GM23338 (cell line): ENCODE measurements around the gene HSPA12B. TPM values are rescaled to one million over a fixed set of nuclear protein-coding genes. Genes with fewer than 3 reads are reported as not detected.

Experiments used
- ATAC-seq: fragments of 200-7000 bp; cut with Tn5 transposase; 3 replicates; pipeline ENCODE4 v1.9.1; 2020
- DNase-seq: peaks from one replicate; pipeline ENCODE4 v3.0.0-alpha.2; 2015; ENCODE audit warnings: low spot score
- H2AFZ ChIP-seq: fragments of 200-600 bp; sonication (generic); 2 replicates; pipeline ENCODE4 v1.8.0; 2016; ENCODE audit warnings: antibody characterized with exemption, mild to moderate bottlenecking, moderate library complexity
- H3F3A ChIP-seq: fragments of 200-600 bp; sonication (generic); replicated peaks from 2 replicates; pipeline ENCODE4 v1.8.0; 2017; ENCODE audit warnings: antibody characterized with exemption, mixed run types, low read depth
- H3K27ac ChIP-seq: fragments of 200-600 bp; sonication (generic); 2 replicates; pipeline ENCODE4 v1.6.1; 2016; ENCODE audit warnings: low read depth
- H3K27me3 ChIP-seq: fragments of 200-600 bp; sonication (generic); 2 replicates; pipeline ENCODE4 v1.8.0; 2016; ENCODE audit warnings: mild to moderate bottlenecking, mixed run types, moderate library complexity; ENCODE audit not compliant: insufficient read depth
- H3K36me3 ChIP-seq: fragments of 200-600 bp; sonication (generic); 2 replicates; pipeline ENCODE4 v1.8.0; 2016; ENCODE audit warnings: mild to moderate bottlenecking; ENCODE audit not compliant: insufficient read depth
- H3K4me1 ChIP-seq: fragments of 200-600 bp; sonication (generic); 2 replicates; pipeline ENCODE4 v1.8.0; 2016; ENCODE audit warnings: mild to moderate bottlenecking, moderate library complexity; ENCODE audit not compliant: insufficient read depth
- H3K4me2 ChIP-seq: fragments of 200-600 bp; sonication (generic); 2 replicates; pipeline ENCODE4 v1.7.1; 2017; ENCODE audit warnings: mixed run types
- H3K4me3 ChIP-seq: fragments of 200-600 bp; sonication (generic); 2 replicates; pipeline ENCODE4 v1.6.1; 2016; ENCODE audit warnings: mixed run types
- H3K79me2 ChIP-seq: fragments of 200-600 bp; sonication (generic); replicated peaks from 2 replicates; pipeline ENCODE4 v1.8.0; 2017; ENCODE audit warnings: mild to moderate bottlenecking; ENCODE audit not compliant: insufficient read depth
- H3K9me2 ChIP-seq: fragments of 200-600 bp; sonication (generic); 2 replicates; pipeline ENCODE4 v1.8.0; 2017; ENCODE audit not compliant: insufficient read depth
- H4K20me1 ChIP-seq: fragments of 200-600 bp; sonication (generic); replicated peaks from 2 replicates; pipeline ENCODE4 v1.8.0; 2017; ENCODE audit warnings: mild to moderate bottlenecking; ENCODE audit not compliant: insufficient read depth
- H3K27ac Mint-ChIP-seq: 2 replicates; pipeline ENCODE4 v1.8.0; 2020; ENCODE audit warnings: inconsistent platforms, mild to moderate bottlenecking, moderate library complexity, mixed read lengths
- H3K27me3 Mint-ChIP-seq: 3 replicates; pipeline ENCODE4 v1.8.0; 2022; ENCODE audit warnings: low read depth, mild to moderate bottlenecking, moderate library complexity, mixed read lengths, inconsistent platforms; ENCODE audit not compliant: insufficient read depth, poor library complexity
- H3K36me3 Mint-ChIP-seq: 3 replicates; pipeline ENCODE4 v1.8.0; 2021; ENCODE audit warnings: low read depth, mild to moderate bottlenecking, inconsistent platforms, moderate library complexity, mixed read lengths
- H3K4me1 Mint-ChIP-seq: 3 replicates; pipeline ENCODE4 v1.8.0; 2020; ENCODE audit warnings: mild to moderate bottlenecking, inconsistent platforms, mixed read lengths
- H3K4me3 Mint-ChIP-seq: 3 replicates; pipeline ENCODE4 v1.8.0; 2021; ENCODE audit warnings: moderate library complexity, mild to moderate bottlenecking, inconsistent platforms, mixed read lengths
- H3K9me3 Mint-ChIP-seq: 3 replicates; pipeline ENCODE4 v1.8.0; 2020; ENCODE audit warnings: moderate library complexity, mild to moderate bottlenecking, inconsistent platforms, mixed read lengths
- CTCF ChIP-seq, 2 experiments: fragments of 200-600 bp in 1 of 2; sonication (generic) in 1 of 2; conservative IDR thresholded peaks; 2 replicates each; pipeline versions ENCODE4 v1.5.1 to v1.6.1; 2016 to 2017; ENCODE audit warnings: antibody characterized with exemption in 2 of 2, low read depth in 2 of 2, mild to moderate bottlenecking in 2 of 2, moderate library complexity in 1 of 2
- EZH2phosphoT487 ChIP-seq: fragments of 200-600 bp; sonication (generic); IDR thresholded peaks from one replicate; pipeline ENCODE4 v1.8.1; 2018; ENCODE audit warnings: antibody characterized with exemption; ENCODE audit not compliant: unreplicated experiment
- polyA plus RNA-seq: library from polyadenylated mRNA; unstranded; fragments of >200 nt; fragmentation: Nextera tagmentation; extraction: Ambion mirVana; gene quantifications from 2 replicates; pipeline ENCODE4 v1.2.1, GENCODE V29; 2016
- total RNA-seq: library from RNA; depleted of rRNA; stranded (reverse); fragments of >200 nt; shearing (Covaris generic); gene quantifications from 2 replicates; pipeline ENCODE4 v1.2.3, GENCODE V29; 2014
- TF ChIP-seq, protein P1 (sequence below): fragments of 250-450 bp; sonication (Bioruptor Pico); IDR thresholded peaks from 2 replicates; pipeline ENCODE4 v1.5.0; 2020; ENCODE audit warnings: mild to moderate bottlenecking, moderate library complexity
- TF ChIP-seq, protein P2 (sequence below): IDR thresholded peaks from one replicate; pipeline ENCODE4 v1.6.1; 2018; ENCODE audit warnings: antibody characterized with exemption; ENCODE audit not compliant: unreplicated experiment

Gene HSPA12B
- total and polyA plus RNA-seq, 2 experiments from 2014 or later = 2.8 to 6.5 TPM

DNA sequence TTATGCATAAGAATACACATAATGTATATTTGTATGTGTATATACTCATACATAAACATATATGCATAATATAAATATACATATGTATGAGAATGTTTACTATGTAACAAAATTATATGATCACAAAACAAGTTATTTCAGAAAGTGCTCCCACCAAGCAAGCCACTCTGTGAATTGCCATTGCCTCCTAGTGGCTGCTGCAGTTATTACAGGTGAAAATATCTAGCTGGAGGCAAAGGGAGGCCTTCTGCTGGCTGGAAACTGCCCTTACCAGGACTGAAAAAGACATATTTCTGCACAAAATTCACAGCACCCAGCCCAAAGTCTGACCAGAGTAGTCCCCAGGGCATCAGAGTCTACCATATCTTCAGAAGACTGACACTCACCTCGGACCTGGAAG is 36.3 kb upstream of the HSPA12B start:
- no peak overlapping the region for H3K4me3 ChIP-seq
- H3K27me3 Mint-ChIP-seq = peaks cover 9% of the 10 kb centered on the region

DNA sequence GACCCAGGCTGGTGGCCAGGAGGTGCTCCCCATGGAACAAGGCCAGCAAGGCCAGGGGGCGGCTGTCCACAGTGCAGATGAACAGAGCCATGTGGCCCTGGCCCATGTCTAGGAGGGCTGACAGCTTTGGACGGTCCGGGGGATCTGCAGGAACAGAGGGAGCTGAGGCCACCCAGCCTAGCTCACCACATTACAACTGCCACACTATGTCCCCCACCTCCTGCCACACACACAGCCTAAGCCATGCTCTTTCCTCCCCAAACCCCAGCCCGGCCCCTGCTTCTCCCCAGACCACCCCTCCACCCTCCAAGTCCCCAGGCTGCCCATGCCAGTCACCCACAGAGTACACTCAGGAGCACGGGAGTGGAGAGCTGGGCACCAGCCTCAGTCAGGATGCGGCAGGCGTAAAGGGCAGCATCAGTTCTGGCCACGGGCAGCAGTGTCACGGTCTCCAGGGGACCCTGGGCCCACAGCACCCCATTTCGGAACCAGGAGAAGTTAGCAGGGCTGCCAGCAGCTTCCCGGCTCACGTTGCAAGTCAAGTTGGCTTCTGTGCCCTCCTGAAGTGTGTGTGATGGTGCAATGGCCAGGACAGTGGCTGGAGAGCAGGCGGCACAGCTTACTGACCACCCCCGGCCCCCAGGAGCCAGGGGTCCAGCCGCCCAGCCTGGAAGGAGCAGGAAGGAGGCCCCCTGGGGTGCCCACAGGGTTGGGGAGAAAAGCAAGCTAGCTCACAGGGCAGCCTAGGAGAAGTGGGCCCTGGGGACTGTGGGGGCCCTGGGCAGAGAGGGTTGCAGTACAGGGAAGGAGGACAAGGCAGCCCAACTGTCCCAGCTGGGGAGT is 35.5 kb upstream of the HSPA12B start:
- no peaks in the 10 kb centered on the region for H3K4me1 Mint-ChIP-seq
- Histone ChIP-seq H3K4me1 (no peaks in the 10 kb centered on the region), H3K4me3 (no peak overlapping the region), H3K9me2 (no peaks in the 10 kb centered on the region), H4K20me1 (no peaks in the 10 kb centered on the region), H2AFZ (no peak overlapping the region), H3K79me2 (no peaks in the 10 kb centered on the region), H3K36me3 (no peaks in the 10 kb centered on the region), H3K4me2 (no peak overlapping the region), H3K27me3 (no peaks in the 10 kb centered on the region), H3F3A (no peaks in the 10 kb centered on the region), H3K27ac (no peak overlapping the region)
- H3K27me3 Mint-ChIP-seq = peaks cover 9% of the 10 kb centered on the region
- no peak for DNase-seq
- H3K27ac Mint-ChIP-seq = no peak overlapping the region
- no peaks in the 10 kb centered on the region for H3K36me3 Mint-ChIP-seq
- no peak for ATAC-seq
- H3K9me3 Mint-ChIP-seq = peaks cover 3% of the 10 kb centered on the region; the same call in 1 of the 3 replicates
- H3K4me3 Mint-ChIP-seq = no peak overlapping the region
- TF ChIP-seq, protein P1, sequence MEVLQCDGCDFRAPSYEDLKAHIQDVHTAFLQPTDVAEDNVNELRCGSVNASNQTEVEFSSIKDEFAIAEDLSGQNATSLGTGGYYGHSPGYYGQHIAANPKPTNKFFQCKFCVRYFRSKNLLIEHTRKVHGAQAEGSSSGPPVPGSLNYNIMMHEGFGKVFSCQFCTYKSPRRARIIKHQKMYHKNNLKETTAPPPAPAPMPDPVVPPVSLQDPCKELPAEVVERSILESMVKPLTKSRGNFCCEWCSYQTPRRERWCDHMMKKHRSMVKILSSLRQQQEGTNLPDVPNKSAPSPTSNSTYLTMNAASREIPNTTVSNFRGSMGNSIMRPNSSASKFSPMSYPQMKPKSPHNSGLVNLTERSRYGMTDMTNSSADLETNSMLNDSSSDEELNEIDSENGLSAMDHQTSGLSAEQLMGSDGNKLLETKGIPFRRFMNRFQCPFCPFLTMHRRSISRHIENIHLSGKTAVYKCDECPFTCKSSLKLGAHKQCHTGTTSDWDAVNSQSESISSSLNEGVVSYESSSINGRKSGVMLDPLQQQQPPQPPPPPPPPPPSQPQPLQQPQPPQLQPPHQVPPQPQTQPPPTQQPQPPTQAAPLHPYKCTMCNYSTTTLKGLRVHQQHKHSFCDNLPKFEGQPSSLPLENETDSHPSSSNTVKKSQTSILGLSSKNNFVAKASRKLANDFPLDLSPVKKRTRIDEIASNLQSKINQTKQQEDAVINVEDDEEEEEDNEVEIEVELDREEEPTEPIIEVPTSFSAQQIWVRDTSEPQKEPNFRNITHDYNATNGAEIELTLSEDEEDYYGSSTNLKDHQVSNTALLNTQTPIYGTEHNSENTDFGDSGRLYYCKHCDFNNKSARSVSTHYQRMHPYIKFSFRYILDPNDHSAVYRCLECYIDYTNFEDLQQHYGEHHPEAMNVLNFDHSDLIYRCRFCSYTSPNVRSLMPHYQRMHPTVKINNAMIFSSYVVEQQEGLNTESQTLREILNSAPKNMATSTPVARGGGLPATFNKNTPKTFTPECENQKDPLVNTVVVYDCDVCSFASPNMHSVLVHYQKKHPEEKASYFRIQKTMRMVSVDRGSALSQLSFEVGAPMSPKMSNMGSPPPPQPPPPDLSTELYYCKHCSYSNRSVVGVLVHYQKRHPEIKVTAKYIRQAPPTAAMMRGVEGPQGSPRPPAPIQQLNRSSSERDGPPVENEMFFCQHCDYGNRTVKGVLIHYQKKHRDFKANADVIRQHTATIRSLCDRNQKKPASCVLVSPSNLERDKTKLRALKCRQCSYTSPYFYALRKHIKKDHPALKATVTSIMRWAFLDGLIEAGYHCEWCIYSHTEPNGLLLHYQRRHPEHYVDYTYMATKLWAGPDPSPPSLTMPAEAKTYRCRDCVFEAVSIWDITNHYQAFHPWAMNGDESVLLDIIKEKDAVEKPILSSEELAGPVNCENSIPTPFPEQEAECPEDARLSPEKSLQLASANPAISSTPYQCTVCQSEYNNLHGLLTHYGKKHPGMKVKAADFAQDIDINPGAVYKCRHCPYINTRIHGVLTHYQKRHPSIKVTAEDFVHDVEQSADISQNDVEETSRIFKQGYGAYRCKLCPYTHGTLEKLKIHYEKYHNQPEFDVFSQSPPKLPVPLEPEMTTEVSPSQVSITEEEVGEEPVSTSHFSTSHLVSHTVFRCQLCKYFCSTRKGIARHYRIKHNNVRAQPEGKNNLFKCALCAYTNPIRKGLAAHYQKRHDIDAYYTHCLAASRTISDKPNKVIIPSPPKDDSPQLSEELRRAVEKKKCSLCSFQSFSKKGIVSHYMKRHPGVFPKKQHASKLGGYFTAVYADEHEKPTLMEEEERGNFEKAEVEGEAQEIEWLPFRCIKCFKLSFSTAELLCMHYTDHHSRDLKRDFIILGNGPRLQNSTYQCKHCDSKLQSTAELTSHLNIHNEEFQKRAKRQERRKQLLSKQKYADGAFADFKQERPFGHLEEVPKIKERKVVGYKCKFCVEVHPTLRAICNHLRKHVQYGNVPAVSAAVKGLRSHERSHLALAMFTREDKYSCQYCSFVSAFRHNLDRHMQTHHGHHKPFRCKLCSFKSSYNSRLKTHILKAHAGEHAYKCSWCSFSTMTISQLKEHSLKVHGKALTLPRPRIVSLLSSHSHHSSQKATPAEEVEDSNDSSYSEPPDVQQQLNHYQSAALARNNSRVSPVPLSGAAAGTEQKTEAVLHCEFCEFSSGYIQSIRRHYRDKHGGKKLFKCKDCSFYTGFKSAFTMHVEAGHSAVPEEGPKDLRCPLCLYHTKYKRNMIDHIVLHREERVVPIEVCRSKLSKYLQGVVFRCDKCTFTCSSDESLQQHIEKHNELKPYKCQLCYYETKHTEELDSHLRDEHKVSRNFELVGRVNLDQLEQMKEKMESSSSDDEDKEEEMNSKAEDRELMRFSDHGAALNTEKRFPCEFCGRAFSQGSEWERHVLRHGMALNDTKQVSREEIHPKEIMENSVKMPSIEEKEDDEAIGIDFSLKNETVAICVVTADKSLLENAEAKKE (CRISPR knock-in tag) = no peak

More for the DNA sequence above, 36.3 kb upstream of the HSPA12B start:
- Histone ChIP-seq H3K4me1 (no peaks in the 10 kb centered on the region), H3K4me2 (no peak overlapping the region), H3K79me2 (no peaks in the 10 kb centered on the region), H4K20me1 (no peaks in the 10 kb centered on the region), H3K9me2 (no peaks in the 10 kb centered on the region), H3F3A (no peaks in the 10 kb centered on the region), H3K27ac (no peak overlapping the region), H2AFZ (no peak overlapping the region), H3K27me3 (no peaks in the 10 kb centered on the region), H3K36me3 (no peaks in the 10 kb centered on the region)
- Mint-ChIP-seq H3K4me3 (no peak overlapping the region), H3K36me3 (no peaks in the 10 kb centered on the region; the same call in 2 of the 3 replicates), H3K4me1 (no peaks in the 10 kb centered on the region), H3K9me3 (peaks cover 3% of the 10 kb centered on the region; the same call in 1 of the 3 replicates), H3K27ac (no peak overlapping the region)
- TF ChIP-seq CTCF (conservative IDR thresholded peaks at IDR 0.05; ENCODE audit: low read depth in 2 of 2) (peak; percentile 74 to 76), EZH2phosphoT487 (no peak)
- TF ChIP-seq, protein P2, sequence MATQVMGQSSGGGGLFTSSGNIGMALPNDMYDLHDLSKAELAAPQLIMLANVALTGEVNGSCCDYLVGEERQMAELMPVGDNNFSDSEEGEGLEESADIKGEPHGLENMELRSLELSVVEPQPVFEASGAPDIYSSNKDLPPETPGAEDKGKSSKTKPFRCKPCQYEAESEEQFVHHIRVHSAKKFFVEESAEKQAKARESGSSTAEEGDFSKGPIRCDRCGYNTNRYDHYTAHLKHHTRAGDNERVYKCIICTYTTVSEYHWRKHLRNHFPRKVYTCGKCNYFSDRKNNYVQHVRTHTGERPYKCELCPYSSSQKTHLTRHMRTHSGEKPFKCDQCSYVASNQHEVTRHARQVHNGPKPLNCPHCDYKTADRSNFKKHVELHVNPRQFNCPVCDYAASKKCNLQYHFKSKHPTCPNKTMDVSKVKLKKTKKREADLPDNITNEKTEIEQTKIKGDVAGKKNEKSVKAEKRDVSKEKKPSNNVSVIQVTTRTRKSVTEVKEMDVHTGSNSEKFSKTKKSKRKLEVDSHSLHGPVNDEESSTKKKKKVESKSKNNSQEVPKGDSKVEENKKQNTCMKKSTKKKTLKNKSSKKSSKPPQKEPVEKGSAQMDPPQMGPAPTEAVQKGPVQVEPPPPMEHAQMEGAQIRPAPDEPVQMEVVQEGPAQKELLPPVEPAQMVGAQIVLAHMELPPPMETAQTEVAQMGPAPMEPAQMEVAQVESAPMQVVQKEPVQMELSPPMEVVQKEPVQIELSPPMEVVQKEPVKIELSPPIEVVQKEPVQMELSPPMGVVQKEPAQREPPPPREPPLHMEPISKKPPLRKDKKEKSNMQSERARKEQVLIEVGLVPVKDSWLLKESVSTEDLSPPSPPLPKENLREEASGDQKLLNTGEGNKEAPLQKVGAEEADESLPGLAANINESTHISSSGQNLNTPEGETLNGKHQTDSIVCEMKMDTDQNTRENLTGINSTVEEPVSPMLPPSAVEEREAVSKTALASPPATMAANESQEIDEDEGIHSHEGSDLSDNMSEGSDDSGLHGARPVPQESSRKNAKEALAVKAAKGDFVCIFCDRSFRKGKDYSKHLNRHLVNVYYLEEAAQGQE = no peak
- ATAC-seq (no peak), DNase-seq (peak; percentile 62)
